ENCODE data around the gene PLAAT2. TPM values are rescaled to one million over a fixed set of nuclear protein-coding genes. Genes with fewer than 3 reads are reported as not detected.
"Not testable (repeated sequence)": the region's sequence is repeated elsewhere in the genome, so short reads cannot be mapped to it uniquely, and the experiment has no call there.

Gene PLAAT2
- polyA plus RNA-seq, 3 donors = not detected

DNA sequence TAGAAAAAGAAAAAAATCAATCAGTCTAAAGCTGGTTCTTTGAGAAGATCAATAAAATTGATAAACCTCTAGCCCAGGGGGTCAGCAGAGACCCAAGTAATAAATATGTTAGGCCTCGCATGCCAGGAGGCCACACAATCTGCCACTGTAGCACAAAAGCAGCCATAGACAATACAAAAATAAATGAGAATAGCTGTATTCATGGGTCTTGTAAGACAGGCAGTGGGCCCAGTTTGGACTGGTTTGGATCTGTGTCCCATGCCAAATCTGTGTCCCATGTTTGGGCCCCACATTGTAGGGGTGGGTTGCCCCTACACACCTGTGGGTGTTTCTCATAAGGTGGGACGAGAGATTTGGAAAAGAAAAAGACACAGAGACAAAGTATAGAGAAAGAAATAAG is 33.2 kb downstream of the PLAAT2 start:
- H3K27ac ChIP-seq (ENCODE audit: low read depth in 1 of 2, low read length in 2 of 2) = no peak overlapping the region
- Mint-ChIP-seq H3K4me1 (peaks cover 18% of the 10 kb centered on the region), H3K4me3 (no peak overlapping the region), H3K9me3 (peaks cover 0 to 7% (median 1%) of the 10 kb centered on the region in 7 donors), H3K27ac (no peak overlapping the region), H3K27me3 (ENCODE audit: low read depth in 3 of 3) (peaks cover 6 to 16% (median 8%) of the 10 kb centered on the region in 3 donors), H3K36me3 (no peaks in the 10 kb centered on the region)
- H3K9ac ChIP-seq (ENCODE audit: insufficient read depth, low read length, poor library complexity, severe bottlenecking) = no peak overlapping the region
- no peak overlapping the region for H3K4me3 ChIP-seq (replicated peaks in 1 of 3; ENCODE audit: low read depth in 2 of 3, low read length in 3 of 3)
- H3K9me3 ChIP-seq (replicated peaks in 1 of 2; ENCODE audit: control insufficient read depth in 1 of 2, insufficient read depth in 1 of 2, low read length in 2 of 2) = no peaks in the 10 kb centered on the region
- no peaks in the 10 kb centered on the region for H3K79me2 ChIP-seq (ENCODE audit: insufficient read depth, low read length)
- peaks cover 5 to 6% of the 10 kb centered on the region in 2 donors for H3K4me1 ChIP-seq (ENCODE audit: control insufficient read depth in 1 of 2, insufficient read depth in 2 of 2, low read length in 2 of 2)
- no peak for DNase-seq
- H3K36me3 ChIP-seq (replicated peaks in 1 of 2; ENCODE audit: control insufficient read depth in 1 of 2, insufficient read depth in 2 of 2, low read length in 2 of 2) = no peaks in the 10 kb centered on the region
- peaks cover 0 to 3% of the 10 kb centered on the region in 2 donors for H3K27me3 ChIP-seq (ENCODE audit: control insufficient read depth in 2 of 2, insufficient read depth in 2 of 2, low read length in 2 of 2)
- no CpG with 5 or more reads among the region's 2 CpGs for WGBS (ENCODE audit: insufficient coverage)
- intact Hi-C loops (cut with micrococcal nuclease) = no loop called here
- no peak overlapping the region for H2AFZ ChIP-seq (ENCODE audit: insufficient read depth, low read depth, low read length, poor library complexity, severe bottlenecking)
- no peaks in the 10 kb centered on the region for H4K20me1 ChIP-seq (ENCODE audit: insufficient read depth, low read length)
- H3K4me2 ChIP-seq (replicated peaks; ENCODE audit: extremely low read depth, low read length, poor library complexity, severe bottlenecking) = no peak overlapping the region
- no peak for TF ChIP-seq CTCF (IDR thresholded peaks at IDR 0.05)

- H3K4me3 Mint-ChIP-seq = not testable (repeated sequence)
- WGBS (ENCODE audit: insufficient coverage) = 91% methylated on average over 4 of the region's 6 CpGs
- peaks cover 18% of the 10 kb centered on the region for H3K4me1 Mint-ChIP-seq
Observed at GRCh38 chr11:63529373-63529772, 33.8 kb downstream of the PLAAT2 start.

GRCh38 chr11:63528729-63529278 is 34.4 kb downstream of the PLAAT2 start:
- 92% methylated on average over 1 of the region's 3 CpGs for WGBS (ENCODE audit: insufficient coverage)
- H3K36me3 ChIP-seq (replicated peaks in 1 of 2; ENCODE audit: control insufficient read depth in 1 of 2, insufficient read depth in 2 of 2, low read length in 2 of 2); H3K4me1 ChIP-seq (ENCODE audit: control insufficient read depth in 1 of 2, insufficient read depth in 2 of 2, low read length in 2 of 2); H3K27ac Mint-ChIP-seq; H4K20me1 ChIP-seq (ENCODE audit: insufficient read depth, low read length); H3K79me2 ChIP-seq (ENCODE audit: insufficient read depth, low read length); H3K36me3 Mint-ChIP-seq; H3K27ac ChIP-seq (ENCODE audit: low read depth in 1 of 2, low read length in 2 of 2); H3K27me3 ChIP-seq (ENCODE audit: control insufficient read depth in 2 of 2, insufficient read depth in 2 of 2, low read length in 2 of 2); DNase-seq; H3K4me2 ChIP-seq (replicated peaks; ENCODE audit: extremely low read depth, low read length, poor library complexity, severe bottlenecking); H2AFZ ChIP-seq (ENCODE audit: insufficient read depth, low read depth, low read length, poor library complexity, severe bottlenecking); H3K9ac ChIP-seq (ENCODE audit: insufficient read depth, low read length, poor library complexity, severe bottlenecking); H3K9me3 ChIP-seq (replicated peaks in 1 of 2; ENCODE audit: control insufficient read depth in 1 of 2, insufficient read depth in 1 of 2, low read length in 2 of 2); H3K4me3 ChIP-seq (replicated peaks in 1 of 3; ENCODE audit: low read depth in 2 of 3, low read length in 3 of 3); intact Hi-C loops (cut with micrococcal nuclease): not testable (repeated sequence)
- H3K4me3 Mint-ChIP-seq = peak overlapping the region in 1 of 2 donors; percentile 6
- H3K27me3 Mint-ChIP-seq (ENCODE audit: low read depth in 3 of 3) = peaks cover 4 to 13% (median 6%) of the 10 kb centered on the region in 3 donors
- H3K4me1 Mint-ChIP-seq = peaks cover 18% of the 10 kb centered on the region
- H3K9me3 Mint-ChIP-seq = peaks cover 3 to 13% (median 5%) of the 10 kb centered on the region in 7 donors

More at GRCh38 chr11:63529373-63529772, 33.8 kb downstream of the PLAAT2 start:
- intact Hi-C loops (cut with micrococcal nuclease); H3K27me3 ChIP-seq (ENCODE audit: control insufficient read depth in 2 of 2, insufficient read depth in 2 of 2, low read length in 2 of 2); H2AFZ ChIP-seq (ENCODE audit: insufficient read depth, low read depth, low read length, poor library complexity, severe bottlenecking); H3K36me3 Mint-ChIP-seq; H3K9me3 Mint-ChIP-seq; H3K9ac ChIP-seq (ENCODE audit: insufficient read depth, low read length, poor library complexity, severe bottlenecking); H3K9me3 ChIP-seq (replicated peaks in 1 of 2; ENCODE audit: control insufficient read depth in 1 of 2, insufficient read depth in 1 of 2, low read length in 2 of 2); H3K4me2 ChIP-seq (replicated peaks; ENCODE audit: extremely low read depth, low read length, poor library complexity, severe bottlenecking); DNase-seq; H3K4me1 ChIP-seq (ENCODE audit: control insufficient read depth in 1 of 2, insufficient read depth in 2 of 2, low read length in 2 of 2); H4K20me1 ChIP-seq (ENCODE audit: insufficient read depth, low read length); H3K36me3 ChIP-seq (replicated peaks in 1 of 2; ENCODE audit: control insufficient read depth in 1 of 2, insufficient read depth in 2 of 2, low read length in 2 of 2); H3K27ac Mint-ChIP-seq; H3K27ac ChIP-seq (ENCODE audit: low read depth in 1 of 2, low read length in 2 of 2); H3K4me3 ChIP-seq (replicated peaks in 1 of 3; ENCODE audit: low read depth in 2 of 3, low read length in 3 of 3); H3K79me2 ChIP-seq (ENCODE audit: insufficient read depth, low read length): not testable (repeated sequence)
- H3K27me3 Mint-ChIP-seq (ENCODE audit: low read depth in 3 of 3) = peaks cover 6 to 17% (median 8%) of the 10 kb centered on the region in 3 donors

GRCh38 chr11:63528156-63528555 is 35.0 kb downstream of the PLAAT2 start:
- DNase-seq; H3K4me2 ChIP-seq (replicated peaks; ENCODE audit: extremely low read depth, low read length, poor library complexity, severe bottlenecking); H2AFZ ChIP-seq (ENCODE audit: insufficient read depth, low read depth, low read length, poor library complexity, severe bottlenecking); H3K79me2 ChIP-seq (ENCODE audit: insufficient read depth, low read length); H3K27ac ChIP-seq (ENCODE audit: low read depth in 1 of 2, low read length in 2 of 2); H4K20me1 ChIP-seq (ENCODE audit: insufficient read depth, low read length); H3K9me3 ChIP-seq (replicated peaks in 1 of 2; ENCODE audit: control insufficient read depth in 1 of 2, insufficient read depth in 1 of 2, low read length in 2 of 2); H3K27me3 Mint-ChIP-seq (ENCODE audit: low read depth in 3 of 3); H3K4me1 ChIP-seq (ENCODE audit: control insufficient read depth in 1 of 2, insufficient read depth in 2 of 2, low read length in 2 of 2); H3K4me3 ChIP-seq (replicated peaks in 1 of 3; ENCODE audit: low read depth in 2 of 3, low read length in 3 of 3); H3K9ac ChIP-seq (ENCODE audit: insufficient read depth, low read length, poor library complexity, severe bottlenecking); H3K4me3 Mint-ChIP-seq; intact Hi-C loops (cut with micrococcal nuclease); H3K36me3 ChIP-seq (replicated peaks in 1 of 2; ENCODE audit: control insufficient read depth in 1 of 2, insufficient read depth in 2 of 2, low read length in 2 of 2); H3K27ac Mint-ChIP-seq; H3K27me3 ChIP-seq (ENCODE audit: control insufficient read depth in 2 of 2, insufficient read depth in 2 of 2, low read length in 2 of 2); H3K36me3 Mint-ChIP-seq: not testable (repeated sequence)
- peaks cover 6 to 16% (median 10%) of the 10 kb centered on the region in 7 donors for H3K9me3 Mint-ChIP-seq
- H3K4me1 Mint-ChIP-seq = peaks cover 18% of the 10 kb centered on the region
- no CpG with 5 or more reads among the region's 11 CpGs for WGBS (ENCODE audit: insufficient coverage)

Data from CD14-positive monocyte (primary cell).